K562 (cell line): Measurements from ENCODE around the gene RALGAPA2.

Source experiments
- RBM22 ChIP-seq: fragments of 200-400 bp; formaldehyde crosslinking; IDR thresholded peaks from 2 replicates; pipeline ENCODE4 v1.6.1; 2018; ENCODE audit warnings: low read length, low read depth; ENCODE audit not compliant: poor library complexity, severe bottlenecking
- RHOXF2B ChIP-seq: fragments of 250-450 bp; sonication (Bioruptor Pico); conservative IDR thresholded peaks from 2 replicates; pipeline ENCODE4 v1.5.1; 2021

GRCh38 chr20:20621195-20621594 is 91.2 kb downstream of the RALGAPA2 start:
- TF ChIP-seq RHOXF2B (CRISPR knock-in tag) = no peak
- no peak for TF ChIP-seq RBM22
